Parathyroid adenoma (tissue), 2 donors: ENCODE measurements around the gene BCAS4.

Experiments
- H2AFZ ChIP-seq: fragments of 300-600 bp; sonication (generic); one replicate; pipeline ENCODE4 v1.7.0; 2017; ENCODE audit warnings: antibody characterized with exemption, mild to moderate bottlenecking
- H3K27ac ChIP-seq: fragments of 300-600 bp; sonication (generic); one replicate; pipeline ENCODE4 v1.7.0; 2017
- H3K27me3 ChIP-seq: fragments of 300-600 bp; sonication (generic); one replicate; pipeline ENCODE4 v1.7.0; 2017; ENCODE audit warnings: low read length; ENCODE audit not compliant: control insufficient read depth, insufficient read depth
- H3K36me3 ChIP-seq: fragments of 300-600 bp; sonication (generic); one replicate; pipeline ENCODE4 v1.7.0; 2017; ENCODE audit warnings: low read length; ENCODE audit not compliant: control insufficient read depth, insufficient read depth
- H3K4me1 ChIP-seq: fragments of 300-600 bp; sonication (generic); one replicate; pipeline ENCODE4 v1.7.0; 2017; ENCODE audit warnings: control low read depth
- H3K4me2 ChIP-seq: fragments of 300-600 bp; sonication (generic); one replicate; pipeline ENCODE4 v1.7.0; 2017; ENCODE audit warnings: low read length
- H3K4me3 ChIP-seq: fragments of 300-600 bp; sonication (generic); one replicate; pipeline ENCODE4 v1.7.0; 2017; ENCODE audit warnings: low read depth, low read length
- H3K79me2 ChIP-seq: fragments of 300-600 bp; sonication (generic); one replicate; pipeline ENCODE4 v1.7.0; 2017; ENCODE audit warnings: control low read depth
- H3K9ac ChIP-seq: fragments of 300-600 bp; sonication (generic); one replicate; pipeline ENCODE4 v1.7.0; 2017; ENCODE audit warnings: mild to moderate bottlenecking
- H3K9me3 ChIP-seq: fragments of 300-600 bp; sonication (generic); one replicate; pipeline ENCODE4 v1.7.0; 2017; ENCODE audit warnings: low read length; ENCODE audit not compliant: control insufficient read depth
- CTCF ChIP-seq: fragments of 300-600 bp; sonication (generic); IDR thresholded peaks from one replicate; pipeline ENCODE4 v1.7.0; 2017; ENCODE audit warnings: antibody characterized with exemption, mild to moderate bottlenecking
- donor health status: primary hyperparathyroidism.

Gene BCAS4

DNA sequence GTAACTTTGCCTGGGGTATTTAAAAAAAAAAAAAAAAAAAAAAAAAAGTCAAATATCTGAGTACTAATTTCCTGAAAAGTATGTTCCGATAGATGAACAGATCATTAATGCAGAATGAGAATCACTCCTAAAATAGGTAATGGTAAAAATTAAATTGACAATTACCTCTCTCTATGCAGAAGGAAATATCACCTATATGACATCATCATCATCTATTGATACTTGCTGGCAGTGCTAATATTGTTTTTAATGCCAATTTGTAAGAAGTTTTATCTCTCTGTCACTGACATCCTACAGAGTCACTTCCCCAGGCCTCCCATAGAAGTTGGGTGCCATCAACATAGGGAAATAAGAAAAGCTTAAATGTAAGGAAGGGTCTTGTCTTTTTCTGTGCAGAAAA is 106.4 kb downstream of the BCAS4 start:
- Histone ChIP-seq H3K4me1 (peaks cover 15% of the 10 kb centered on the region), H3K4me2 (no peak overlapping the region), H3K27ac (no peak overlapping the region), H3K9ac (no peak overlapping the region), H3K4me3 (no peak overlapping the region), H3K79me2 (peaks cover 31% of the 10 kb centered on the region), H3K36me3 (no peaks in the 10 kb centered on the region), H3K9me3 (no peaks in the 10 kb centered on the region), H2AFZ (no peak overlapping the region), H3K27me3 (no peaks in the 10 kb centered on the region)
- no peak for TF ChIP-seq CTCF

GRCh38 chr20:50903353-50904051 is 108.6 kb downstream of the BCAS4 start:
- Histone ChIP-seq H2AFZ (no peak overlapping the region), H3K27ac (no peak overlapping the region), H3K4me2 (no peak overlapping the region), H3K4me3 (no peak overlapping the region), H3K4me1 (peaks cover 15% of the 10 kb centered on the region), H3K36me3 (no peaks in the 10 kb centered on the region), H3K27me3 (no peaks in the 10 kb centered on the region), H3K79me2 (peaks cover 43% of the 10 kb centered on the region), H3K9ac (no peak overlapping the region), H3K9me3 (no peaks in the 10 kb centered on the region)
- no peak for TF ChIP-seq CTCF

DNA sequence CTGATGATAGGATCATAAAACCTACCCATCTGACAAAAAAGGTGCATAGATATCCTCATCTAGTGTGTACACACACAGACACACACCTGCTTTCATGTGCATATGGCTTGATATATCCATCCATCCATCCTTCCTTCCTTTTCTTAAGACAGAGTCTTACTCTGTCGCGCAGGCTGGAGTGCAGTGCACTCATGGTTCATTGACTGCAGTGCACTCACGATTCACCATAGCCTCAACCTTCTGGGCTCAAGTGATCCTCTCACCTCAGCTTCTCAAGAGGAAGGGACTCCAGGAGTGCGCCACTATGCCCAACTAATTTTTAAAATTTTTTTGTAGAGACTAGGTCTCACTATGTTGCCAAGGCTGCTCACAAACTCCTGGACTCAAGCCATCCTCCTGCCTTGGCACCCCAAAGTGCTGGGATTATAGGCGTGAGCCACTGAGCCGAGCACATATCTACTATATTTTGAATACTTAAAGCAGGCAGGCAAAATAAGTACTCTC is 109.3 kb downstream of the BCAS4 start:
- Histone ChIP-seq H3K9me3 (no peaks in the 10 kb centered on the region), H3K4me1 (peaks cover 15% of the 10 kb centered on the region), H3K4me2 (no peak overlapping the region), H3K79me2 (peaks cover 48% of the 10 kb centered on the region), H3K27ac (no peak overlapping the region), H3K36me3 (no peaks in the 10 kb centered on the region), H3K9ac (no peak overlapping the region), H2AFZ (no peak overlapping the region), H3K4me3 (no peak overlapping the region), H3K27me3 (no peaks in the 10 kb centered on the region)
- TF ChIP-seq CTCF, result no peak

- H3K27ac ChIP-seq, result no peak overlapping the region
- peaks cover 6% of the 10 kb centered on the region for H3K4me1 ChIP-seq
- no peak overlapping the region for H3K9ac ChIP-seq
- H2AFZ ChIP-seq, result no peak overlapping the region
- H3K4me2 ChIP-seq, result no peak overlapping the region
- H3K79me2 ChIP-seq, result peaks cover 72% of the 10 kb centered on the region
- no peak overlapping the region for H3K4me3 ChIP-seq
- no peaks in the 10 kb centered on the region for H3K36me3 ChIP-seq
- H3K27me3 ChIP-seq, result no peaks in the 10 kb centered on the region
- H3K9me3 ChIP-seq, result no peaks in the 10 kb centered on the region
- no peak for TF ChIP-seq CTCF
These were observed 114.6 kb downstream of the BCAS4 start for GRCh38 chr20:50909413-50909812.

DNA sequence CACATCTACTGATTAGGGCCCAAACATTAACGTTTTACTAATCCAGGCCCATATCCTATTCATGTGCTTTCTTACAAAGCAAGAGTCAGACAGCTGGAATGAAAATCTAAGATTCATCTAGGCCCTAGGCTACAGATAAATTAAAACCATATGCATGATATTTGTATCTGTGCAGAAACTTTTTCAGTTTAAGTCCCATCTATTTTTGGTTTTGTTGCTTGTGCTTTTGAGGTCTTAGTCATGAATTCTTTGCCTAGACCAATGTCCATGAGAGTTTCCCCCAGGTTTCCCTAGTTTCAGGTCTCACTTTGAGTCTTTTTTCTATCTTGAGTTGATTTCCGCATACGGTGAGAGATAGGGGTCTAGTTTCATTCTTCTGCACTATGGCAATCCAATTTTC is 116.2 kb downstream of the BCAS4 start:
- H3K9ac ChIP-seq, result no peak overlapping the region
- no peaks in the 10 kb centered on the region for H3K9me3 ChIP-seq
- no peak for TF ChIP-seq CTCF
- no peaks in the 10 kb centered on the region for H3K36me3 ChIP-seq
- no peak overlapping the region for H2AFZ ChIP-seq
- no peak overlapping the region for H3K27ac ChIP-seq
- H3K27me3 ChIP-seq, result no peaks in the 10 kb centered on the region
- no peak overlapping the region for H3K4me3 ChIP-seq
- no peak overlapping the region for H3K4me2 ChIP-seq
- H3K4me1 ChIP-seq, result peaks cover 15% of the 10 kb centered on the region
- peaks cover 74% of the 10 kb centered on the region for H3K79me2 ChIP-seq
